GM04504 (cell line): ENCODE data around the gene MT1A.

Experiments used
- DNase-seq: peaks from one replicate; pipeline ENCODE4 v3.0.0-alpha.2; 2012; ENCODE audit warnings: low read depth

MT1A gene

GRCh38 chr16:56637814-56638750, at the start of gene MT1A:
MT1A (plus strand) TSS chr16:56638666; CDS start chr16:56638739, 73 bp downstream.
- no peak for DNase-seq

DNA sequence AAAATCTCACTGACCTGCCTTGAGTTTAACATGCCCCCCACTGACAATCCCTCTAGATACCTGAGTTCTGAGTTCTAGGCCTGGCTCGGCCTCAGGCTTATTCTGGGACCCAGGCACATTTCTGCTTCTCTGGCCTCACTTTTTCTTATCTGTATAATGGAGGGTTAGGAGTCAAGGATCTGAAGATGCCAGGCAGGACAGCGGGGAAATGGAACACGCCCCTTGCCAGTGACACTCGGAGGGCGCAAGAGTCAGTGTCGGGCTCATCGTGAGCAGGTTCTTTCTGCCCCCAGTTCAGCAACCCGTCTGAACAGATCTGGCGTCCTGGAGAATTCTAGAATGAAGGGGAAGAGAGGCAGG, 49.7 kb upstream of the MT1A start:
- no peak for DNase-seq

GRCh38 chr16:56589141-56590039, 49.1 kb upstream of the MT1A start, which contains the start of gene MT3:
MT3 (plus strand) TSS chr16:56589528; CDS start chr16:56589591, 63 bp downstream.
- no peak for DNase-seq

DNA sequence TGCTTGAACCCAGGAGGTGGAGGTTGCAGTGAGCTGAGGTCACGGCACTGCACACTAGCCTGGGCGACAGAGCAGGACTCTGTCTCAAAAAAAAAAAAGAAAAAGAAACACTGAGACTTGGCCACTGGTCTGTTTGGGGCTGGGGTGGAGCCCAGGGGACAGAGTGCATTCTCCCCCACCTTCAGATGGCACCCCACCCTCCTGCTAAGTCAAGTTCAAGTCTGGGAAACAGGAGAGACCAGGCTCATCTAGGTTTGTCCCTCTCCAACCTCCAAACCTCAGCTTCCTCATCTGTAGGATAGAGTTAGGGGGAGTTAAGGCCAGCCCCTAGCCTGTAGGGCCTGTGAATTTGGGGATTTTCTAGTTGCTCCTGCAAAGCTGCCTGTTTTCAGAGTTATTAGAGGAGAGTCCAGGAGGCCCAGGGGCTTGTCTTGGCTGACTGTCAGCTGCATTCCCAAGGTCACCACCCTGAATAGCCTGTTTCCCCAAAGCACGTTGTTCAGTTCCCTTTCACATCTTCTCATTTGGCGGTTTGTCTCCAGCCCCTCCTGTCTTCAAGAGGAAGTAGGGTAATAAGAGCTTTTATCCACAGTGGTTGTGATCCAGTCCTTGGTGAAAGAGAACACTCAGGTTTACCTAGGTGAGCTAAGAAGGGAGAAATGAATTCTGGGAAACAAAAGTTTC, 46.9 kb upstream of the MT1A start:
- no peak for DNase-seq

- DNase-seq = no peak
Measured at GRCh38 chr16:56593573-56594291, 44.7 kb upstream of the MT1A start.

- no peak for DNase-seq
Measured at GRCh38 chr16:56594292-56594619, 44.2 kb upstream of the MT1A start.

GRCh38 chr16:56600398-56600999, 38.0 kb upstream of the MT1A start:
- no peak for DNase-seq

DNA sequence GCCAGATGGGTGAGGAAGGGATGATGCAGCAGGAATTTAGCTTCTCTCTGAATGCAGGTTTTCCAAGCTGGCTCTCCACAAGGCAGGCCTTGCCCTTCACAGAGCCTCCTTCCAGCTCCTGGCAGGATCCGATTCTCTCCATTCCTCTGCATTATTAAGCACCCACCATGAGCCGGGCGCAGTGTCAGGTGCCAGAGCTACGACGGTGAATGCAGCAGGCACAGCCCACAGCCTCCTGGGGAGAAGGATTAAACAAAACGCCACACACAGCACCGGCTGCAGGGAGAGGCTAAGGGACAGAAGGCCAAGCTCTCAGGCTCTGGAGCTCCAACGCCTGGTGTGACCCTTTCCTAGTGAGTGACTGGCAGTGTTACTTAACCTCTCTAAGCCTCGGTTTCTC, 37.1 kb upstream of the MT1A start:
- no peak for DNase-seq

DNA sequence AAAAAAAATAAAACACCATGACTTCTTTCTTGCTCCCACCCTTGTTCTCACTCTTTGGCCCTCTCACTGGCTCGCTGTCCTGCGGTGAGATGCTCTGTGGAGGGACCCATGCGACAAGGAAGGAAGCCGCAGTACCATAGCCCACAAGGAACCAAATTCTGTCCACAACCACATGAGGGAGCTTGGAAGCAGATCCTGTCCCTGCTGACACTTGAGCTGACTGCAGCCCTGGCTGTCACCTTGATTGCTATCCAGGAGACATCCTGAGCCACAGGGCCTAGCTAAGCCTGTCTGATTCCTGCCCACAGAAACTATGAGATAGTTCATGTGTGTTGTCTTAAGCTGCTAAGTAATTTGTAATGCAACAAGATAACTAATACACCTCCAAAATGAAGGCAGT, 34.9 kb upstream of the MT1A start:
- DNase-seq = no peak

- DNase-seq = no peak
Measured at GRCh38 chr16:56604966-56605365, 33.5 kb upstream of the MT1A start.

DNA sequence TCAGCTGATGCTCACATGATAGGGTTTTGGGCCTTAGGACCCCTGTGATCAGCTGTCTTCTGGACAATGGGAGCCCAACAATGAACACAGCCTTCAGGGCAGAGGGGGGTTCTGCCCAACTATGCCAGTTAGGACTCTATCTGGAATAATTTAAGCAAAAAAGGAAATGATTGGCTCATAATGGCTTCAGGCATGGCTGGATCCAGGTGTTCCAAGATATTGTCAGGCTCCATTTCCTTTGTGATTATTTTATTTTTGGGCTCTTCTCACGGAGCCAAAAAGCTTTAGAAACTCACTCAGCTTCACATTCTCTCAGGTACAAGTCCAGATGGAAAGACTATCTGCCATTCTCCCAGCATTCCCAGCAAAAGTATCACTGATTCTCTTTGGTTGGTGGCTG, 33.0 kb upstream of the MT1A start:
- no peak for DNase-seq

GRCh38 chr16:56606071-56606475, 32.4 kb upstream of the MT1A start:
- DNase-seq = no peak

GRCh38 chr16:56606476-56607108, 31.9 kb upstream of the MT1A start:
- DNase-seq = peak; percentile 90

DNA sequence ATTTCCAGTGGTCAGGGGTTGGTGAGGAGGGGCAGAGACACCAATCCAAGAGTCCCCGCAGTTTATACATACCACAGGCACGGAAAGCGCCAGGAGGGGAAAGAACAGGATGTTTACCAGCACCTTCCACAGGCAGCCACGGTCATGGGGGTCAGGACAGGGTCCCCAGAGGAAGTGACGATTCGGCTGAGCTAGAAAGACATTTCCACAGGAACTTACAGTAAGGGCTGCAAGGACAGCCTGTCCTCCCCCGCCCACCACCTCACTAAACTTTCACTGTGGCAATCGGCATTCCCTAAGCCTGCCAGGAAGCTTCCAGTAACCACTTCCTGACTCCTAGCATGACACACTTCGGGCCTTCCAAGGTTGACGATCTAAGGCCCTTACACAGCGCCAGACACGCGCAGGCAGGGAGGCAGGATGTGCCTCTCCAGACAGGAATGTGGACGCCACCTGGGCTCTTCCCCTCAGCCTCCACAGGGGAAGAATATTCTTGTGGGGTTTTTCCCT, 31.3 kb upstream of the MT1A start:
- DNase-seq = peak; percentile 97

- DNase-seq = no peak
Measured at GRCh38 chr16:56607675-56608042, 30.8 kb upstream of the MT1A start.

DNA sequence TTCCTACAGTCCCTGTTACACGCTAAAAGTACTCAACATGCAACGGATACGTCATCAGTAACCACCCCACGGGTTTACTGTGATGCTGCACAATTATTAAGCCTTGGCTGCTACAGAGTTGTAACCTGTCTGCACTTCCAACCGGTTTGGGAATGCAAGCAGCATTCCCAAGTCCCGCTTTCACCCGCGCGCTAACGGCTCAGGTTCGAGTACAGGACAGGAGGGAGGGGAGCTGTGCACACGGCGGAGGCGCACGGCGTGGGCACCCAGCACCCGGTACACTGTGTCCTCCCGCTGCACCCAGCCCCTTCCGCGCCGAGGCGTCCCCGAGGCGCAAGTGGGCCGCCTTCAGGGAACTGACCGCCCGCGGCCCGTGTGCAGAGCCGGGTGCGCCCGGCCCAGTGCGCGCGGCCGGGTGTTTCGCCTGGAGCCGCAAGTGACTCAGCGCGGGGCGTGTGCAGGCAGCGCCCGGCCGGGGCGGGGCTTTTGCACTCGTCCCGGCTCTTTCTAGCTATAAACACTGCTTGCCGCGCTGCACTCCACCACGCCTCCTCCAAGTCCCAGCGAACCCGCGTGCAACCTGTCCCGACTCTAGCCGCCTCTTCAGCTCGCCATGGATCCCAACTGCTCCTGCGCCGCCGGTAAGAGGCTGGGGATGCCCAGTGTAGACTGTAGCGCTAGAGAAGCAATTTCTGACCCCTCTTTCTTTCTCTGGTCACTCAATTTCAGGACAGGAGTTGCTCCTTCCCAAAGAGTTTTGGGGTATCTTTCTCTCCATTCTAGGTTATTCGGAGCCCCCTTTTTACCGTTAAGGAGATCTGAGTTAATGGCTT, 30.2 kb upstream of the MT1A start, which contains the start of gene MT2A:
MT2A (plus strand) TSS at position 542 of the 833 bp plus-strand sequence; CDS start at position 614, 72 bp downstream.
- peak; percentile 93 for DNase-seq

GRCh38 chr16:56608876-56609462, 29.5 kb upstream of the MT1A start:
- no peak for DNase-seq

DNA sequence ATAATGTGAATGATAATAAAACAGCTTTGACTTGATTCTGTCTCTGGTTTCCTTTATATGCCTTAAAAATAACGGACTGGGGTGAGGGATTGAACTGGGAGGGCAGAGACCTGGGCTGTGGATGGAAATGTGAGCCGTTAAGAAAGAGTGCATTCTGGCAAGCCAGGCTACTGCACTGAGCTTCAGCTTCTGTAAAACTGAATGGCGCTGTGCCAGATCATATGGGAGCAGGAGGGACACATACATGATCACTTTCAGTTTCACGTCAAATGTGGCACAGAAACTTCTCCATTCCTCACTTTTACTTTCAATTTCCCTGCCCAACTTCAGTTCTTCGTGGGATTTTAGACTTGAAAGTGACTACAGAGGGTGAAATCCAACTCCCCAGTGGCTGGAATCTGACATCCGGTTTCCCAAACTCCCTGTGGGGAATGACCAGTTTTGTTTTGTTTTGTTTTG, 29.0 kb upstream of the MT1A start:
- DNase-seq = peak; percentile 74

DNA sequence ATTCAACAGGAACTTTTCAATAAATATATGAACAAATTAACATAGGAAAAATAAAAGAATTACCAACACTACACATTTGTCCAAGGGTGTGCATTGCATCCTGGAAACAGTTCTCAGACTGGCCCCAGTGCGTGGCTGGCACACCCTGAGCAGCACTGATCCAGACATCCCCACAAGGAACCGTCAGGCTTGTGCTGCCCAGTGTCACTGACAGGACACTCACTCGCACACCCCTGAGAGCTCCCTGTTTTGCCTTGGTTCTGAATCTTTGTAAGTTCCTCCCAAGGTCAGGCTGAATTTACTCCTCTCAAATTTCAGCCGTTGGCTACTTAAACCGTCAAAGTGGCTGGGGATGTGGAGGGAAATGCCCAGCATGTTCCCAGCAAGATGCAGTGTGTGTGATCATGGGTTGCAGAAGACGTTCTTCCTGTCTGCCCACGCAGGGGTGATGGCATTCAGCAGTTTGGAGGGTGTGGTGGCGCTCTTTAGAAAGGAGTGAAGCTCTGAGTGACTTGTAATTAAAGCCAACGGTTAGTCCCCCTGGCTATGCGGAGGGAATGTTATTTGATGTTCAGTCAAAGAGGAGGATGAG, 28.4 kb upstream of the MT1A start:
- DNase-seq = no peak
